GM11168 (cell line): ENCODE measurements around the gene DPY19L1.
"Not testable (repeated sequence)": the region's sequence is repeated elsewhere in the genome, so short reads cannot be mapped to it uniquely, and the experiment has no call there.

Experiments used
- in situ Hi-C: fragments of 300-500 bp; cut with MboI; formaldehyde crosslinking; loops from one replicate; pipeline ENCODE4 v1.12.0; 2022; ENCODE audit warnings: low sequenced_read_pairs; ENCODE audit not compliant: unreplicated experiment

The DPY19L1 gene

GRCh38 chr7:34935735-34936165, 101.5 kb downstream of the DPY19L1 start:
- in situ Hi-C loops = not testable (repeated sequence)

- in situ Hi-C loops = no loop called here
Measured at GRCh38 chr7:34931739-34932138, 105.5 kb downstream of the DPY19L1 start.

- in situ Hi-C loops = not testable (repeated sequence)
Measured at GRCh38 chr7:34929783-34930182, 107.5 kb downstream of the DPY19L1 start.

GRCh38 chr7:34928560-34928959, 108.7 kb downstream of the DPY19L1 start:
- in situ Hi-C loops = no loop called here

- in situ Hi-C loops = no loop called here
Measured at GRCh38 chr7:34928052-34928451, 109.2 kb downstream of the DPY19L1 start.

- in situ Hi-C loops = not testable (repeated sequence)
Measured at GRCh38 chr7:34920470-34920869, 116.8 kb downstream of the DPY19L1 start.

- in situ Hi-C loops = not testable (repeated sequence)
Measured at GRCh38 chr7:34919038-34919437, 118.2 kb downstream of the DPY19L1 start.

- in situ Hi-C loops = not testable (repeated sequence)
Measured at GRCh38 chr7:34918198-34918861, 119.0 kb downstream of the DPY19L1 start.

- in situ Hi-C loops = not testable (repeated sequence)
Measured at GRCh38 chr7:34917515-34917914, 119.8 kb downstream of the DPY19L1 start.

GRCh38 chr7:34916267-34916666, 121.0 kb downstream of the DPY19L1 start:
- in situ Hi-C loops = no loop called here

- in situ Hi-C loops = no loop called here
Measured at GRCh38 chr7:34912236-34912635, 125.0 kb downstream of the DPY19L1 start.

GRCh38 chr7:34906266-34906850, 130.9 kb downstream of the DPY19L1 start:
- in situ Hi-C loops = not testable (repeated sequence)

GRCh38 chr7:34904987-34905386, 132.3 kb downstream of the DPY19L1 start:
- in situ Hi-C loops = no loop called here

- in situ Hi-C loops = not testable (repeated sequence)
Measured at GRCh38 chr7:34903921-34904320, 133.4 kb downstream of the DPY19L1 start.

- in situ Hi-C loops = no loop called here
Measured at GRCh38 chr7:34902182-34902581, 135.1 kb downstream of the DPY19L1 start.

- in situ Hi-C loops = no loop called here
Measured at GRCh38 chr7:34900891-34901513, 136.3 kb downstream of the DPY19L1 start.

GRCh38 chr7:34895202-34895601, 142.1 kb downstream of the DPY19L1 start:
- in situ Hi-C loops = no loop called here

GRCh38 chr7:34889951-34890350, 147.3 kb downstream of the DPY19L1 start:
- in situ Hi-C loops = no loop called here

- in situ Hi-C loops = no loop called here
Measured at GRCh38 chr7:34886856-34887255, 150.4 kb downstream of the DPY19L1 start.

- in situ Hi-C loops = not testable (repeated sequence)
Measured at GRCh38 chr7:34883855-34884254, 153.4 kb downstream of the DPY19L1 start.

- in situ Hi-C loops = no loop called here
Measured at GRCh38 chr7:34879871-34880270, 157.4 kb downstream of the DPY19L1 start.
